Upper lobe of right lung (tissue), 1 donor: ENCODE results near the gene CLSTN2. TPM values are rescaled to one million over a fixed set of nuclear protein-coding genes. Genes with fewer than 3 reads are reported as not detected.

ENCODE experiments used
- ATAC-seq: fragments of 200-7000 bp; cut with Tn5 transposase; one replicate; pipeline ENCODE4 v1.9.1; 2020; ENCODE audit warnings: mild to moderate bottlenecking, moderate library complexity
- DNase-seq: peaks from one replicate; pipeline ENCODE4 v3.0.0-alpha.2; 2020
- H3K27ac ChIP-seq: fragments of 200-600 bp; one replicate; pipeline ENCODE4 v1.8.0; 2022
- H3K27me3 ChIP-seq: fragments of 200-600 bp; one replicate; pipeline ENCODE4 v1.8.0; 2022; ENCODE audit warnings: mild to moderate bottlenecking
- H3K36me3 ChIP-seq: fragments of 200-600 bp; one replicate; pipeline ENCODE4 v1.8.0; 2022
- H3K4me1 ChIP-seq: fragments of 200-600 bp; one replicate; pipeline ENCODE4 v1.8.0; 2022
- H3K4me3 ChIP-seq: fragments of 200-600 bp; one replicate; pipeline ENCODE4 v1.8.0; 2022; ENCODE audit warnings: mild to moderate bottlenecking
- H3K9me3 ChIP-seq: fragments of 200-600 bp; one replicate; pipeline ENCODE4 v1.8.0; 2022
- CTCF ChIP-seq: fragments of 200-600 bp; IDR thresholded peaks from one replicate; pipeline ENCODE4 v1.8.0; 2022; ENCODE audit warnings: antibody characterized with exemption
- intact Hi-C: fragments of 100-400 bp; cut with DNase I; formaldehyde crosslinking; loops from one replicate; pipeline ENCODE4 v1.11.0; 2022
- total RNA-seq: library from RNA; stranded (reverse); fragmentation: NEBNext Ultra II Directional; extraction: Animal tissue kit (Norgen Biotek cat#: 25700); gene quantifications from one replicate; pipeline ENCODE4 v1.2.1, GENCODE V29; 2021
- donor health status: DM: no; HTN: yes; CAD: no; lungs with severe emphysema.

Gene CLSTN2
- total RNA-seq, 1 donor from 2014 or later = 3.0 TPM

GRCh38 chr3:140347151-140347550 lies 412.2 kb downstream of the CLSTN2 start:
- Histone ChIP-seq H3K27me3 (no peaks in the 10 kb centered on the region), H3K27ac (no peak overlapping the region), H3K36me3 (no peaks in the 10 kb centered on the region), H3K4me3 (no peak overlapping the region), H3K9me3 (no peaks in the 10 kb centered on the region), H3K4me1 (no peaks in the 10 kb centered on the region)
- no peak for ATAC-seq
- intact Hi-C loops = no loop called here
- DNase-seq = no peak
- TF ChIP-seq CTCF = no peak

- Histone ChIP-seq H3K27ac (no peak overlapping the region), H3K4me3 (no peak overlapping the region), H3K4me1 (no peaks in the 10 kb centered on the region), H3K9me3 (no peaks in the 10 kb centered on the region), H3K36me3 (no peaks in the 10 kb centered on the region), H3K27me3 (no peaks in the 10 kb centered on the region)
- ATAC-seq (no peak), DNase-seq (no peak)
- TF ChIP-seq CTCF = no peak
- intact Hi-C loops = no loop called here
These were observed 415.0 kb downstream of the CLSTN2 start for GRCh38 chr3:140349938-140350337.

GRCh38 chr3:140351466-140351865 lies 416.5 kb downstream of the CLSTN2 start:
- no peak for TF ChIP-seq CTCF
- H3K27me3 ChIP-seq = no peaks in the 10 kb centered on the region
- intact Hi-C loops = no loop called here

GRCh38 chr3:140355481-140355880 lies 420.5 kb downstream of the CLSTN2 start:
- TF ChIP-seq CTCF = no peak
- no peak overlapping the region for H3K27ac ChIP-seq
- no peaks in the 10 kb centered on the region for H3K36me3 ChIP-seq
- H3K4me1 ChIP-seq = no peaks in the 10 kb centered on the region
- H3K4me3 ChIP-seq = no peak overlapping the region
- intact Hi-C loops = no loop called here
- no peak for ATAC-seq
- H3K9me3 ChIP-seq = no peaks in the 10 kb centered on the region
- DNase-seq = no peak
- H3K27me3 ChIP-seq = no peaks in the 10 kb centered on the region

More at GRCh38 chr3:140351466-140351865, 416.5 kb downstream of the CLSTN2 start:
- H3K4me1 ChIP-seq = no peaks in the 10 kb centered on the region
- no peak overlapping the region for H3K27ac ChIP-seq
- no peak overlapping the region for H3K4me3 ChIP-seq
- no peaks in the 10 kb centered on the region for H3K9me3 ChIP-seq
- H3K36me3 ChIP-seq = no peaks in the 10 kb centered on the region
- DNase-seq (no peak), ATAC-seq (no peak)

GRCh38 chr3:140358686-140359085 lies 423.7 kb downstream of the CLSTN2 start:
- no peak for TF ChIP-seq CTCF
- Histone ChIP-seq H3K27me3 (no peaks in the 10 kb centered on the region), H3K36me3 (no peaks in the 10 kb centered on the region), H3K4me3 (no peak overlapping the region), H3K4me1 (no peaks in the 10 kb centered on the region), H3K27ac (no peak overlapping the region), H3K9me3 (no peaks in the 10 kb centered on the region)
- intact Hi-C loops = no loop called here
- DNase-seq (no peak), ATAC-seq (no peak)
